Activated T-helper 17 cell treated with anti-CD3 and anti-CD28 coated beads, Interleukin-2, amount 50 U/mL, for 72 hours (primary cell): Measurements from ENCODE around the gene EXD2. TPM values are rescaled to one million over a fixed set of nuclear protein-coding genes. Genes with fewer than 3 reads are reported as not detected.
A peak's percentile ranks its signal among the peaks of the same experiment; 100 is the strongest.
"Not testable (repeated sequence)": the region's sequence is repeated elsewhere in the genome, so short reads cannot be mapped to it uniquely, and the experiment has no call there.

Source experiments
- ATAC-seq: fragments of 150-1000 bp; cut with Tn5 transposase; replicated peaks from 2 replicates; pipeline ENCODE4 v1.10.0; 2021; ENCODE audit warnings: mild to moderate bottlenecking, moderate library complexity
- H3K27ac Mint-ChIP-seq: one replicate; pipeline ENCODE4 v1.8.0; 2022; ENCODE audit warnings: mixed read lengths
- H3K27me3 Mint-ChIP-seq: one replicate; pipeline ENCODE4 v1.8.0; 2022; ENCODE audit warnings: mixed read lengths
- H3K36me3 Mint-ChIP-seq: one replicate; pipeline ENCODE4 v1.8.0; 2022; ENCODE audit warnings: low read depth, mild to moderate bottlenecking, mixed read lengths
- H3K4me1 Mint-ChIP-seq: one replicate; pipeline ENCODE4 v1.8.0; 2022; ENCODE audit warnings: mixed read lengths
- H3K4me3 Mint-ChIP-seq: one replicate; pipeline ENCODE4 v1.8.0; 2022; ENCODE audit warnings: mild to moderate bottlenecking, mixed read lengths
- H3K9me3 Mint-ChIP-seq: one replicate; pipeline ENCODE4 v1.8.0; 2022; ENCODE audit warnings: mixed read lengths
- total RNA-seq, 2 donors: library from RNA; stranded (reverse); gene quantifications; one replicate each; pipeline ENCODE4 v1.2.3, GENCODE V29; 2022

EXD2 gene
- total RNA-seq, 2 donors from 2014 or later, result 9.2 to 11.8 TPM

DNA sequence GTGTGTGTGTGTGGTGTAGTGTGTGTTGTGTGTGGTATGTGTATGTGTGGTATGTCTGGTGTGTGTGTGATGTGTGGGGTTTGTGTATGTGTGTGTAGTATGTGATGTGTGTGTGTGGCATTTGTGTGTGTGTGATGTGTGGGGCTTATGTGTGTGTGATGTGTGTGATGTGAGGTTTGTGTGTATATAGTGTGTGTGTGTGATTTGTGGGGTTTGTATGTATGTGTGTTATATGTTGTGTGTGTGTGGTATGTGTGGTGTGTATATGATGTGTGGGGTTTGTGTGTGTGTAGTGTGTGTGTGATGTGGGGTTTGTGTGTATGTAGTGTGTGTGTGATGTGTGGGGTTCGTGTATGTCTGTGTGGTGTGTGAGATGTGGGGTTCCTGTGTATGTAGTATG, 78.1 kb downstream of the EXD2 start:
- H3K4me3 Mint-ChIP-seq, result no peak overlapping the region
- H3K4me1 Mint-ChIP-seq, result no peaks in the 10 kb centered on the region
- no peaks in the 10 kb centered on the region for H3K36me3 Mint-ChIP-seq
- ATAC-seq, result no peak
- peaks cover 14% of the 10 kb centered on the region for H3K27me3 Mint-ChIP-seq
- no peak overlapping the region for H3K27ac Mint-ChIP-seq
- no peaks in the 10 kb centered on the region for H3K9me3 Mint-ChIP-seq

GRCh38 chr14:69270097-69270496, 78.8 kb downstream of the EXD2 start:
- Mint-ChIP-seq H3K27ac (no peak overlapping the region), H3K27me3 (peaks cover 18% of the 10 kb centered on the region), H3K36me3 (no peaks in the 10 kb centered on the region), H3K4me3 (no peak overlapping the region), H3K4me1 (no peaks in the 10 kb centered on the region), H3K9me3 (no peaks in the 10 kb centered on the region)
- ATAC-seq, result no peak

GRCh38 chr14:69270795-69271708, 79.8 kb downstream of the EXD2 start:
- Mint-ChIP-seq H3K27me3 (peaks cover 12% of the 10 kb centered on the region), H3K36me3 (no peaks in the 10 kb centered on the region), H3K4me1 (no peaks in the 10 kb centered on the region), H3K9me3 (no peaks in the 10 kb centered on the region), H3K27ac (no peak overlapping the region), H3K4me3 (no peak overlapping the region)
- no peak for ATAC-seq

GRCh38 chr14:69274321-69274720, 83.0 kb downstream of the EXD2 start:
- Mint-ChIP-seq H3K27ac (no peak overlapping the region), H3K27me3 (peaks cover 8% of the 10 kb centered on the region), H3K9me3 (no peaks in the 10 kb centered on the region), H3K4me1 (no peaks in the 10 kb centered on the region), H3K4me3 (no peak overlapping the region), H3K36me3 (no peaks in the 10 kb centered on the region)
- no peak for ATAC-seq

DNA sequence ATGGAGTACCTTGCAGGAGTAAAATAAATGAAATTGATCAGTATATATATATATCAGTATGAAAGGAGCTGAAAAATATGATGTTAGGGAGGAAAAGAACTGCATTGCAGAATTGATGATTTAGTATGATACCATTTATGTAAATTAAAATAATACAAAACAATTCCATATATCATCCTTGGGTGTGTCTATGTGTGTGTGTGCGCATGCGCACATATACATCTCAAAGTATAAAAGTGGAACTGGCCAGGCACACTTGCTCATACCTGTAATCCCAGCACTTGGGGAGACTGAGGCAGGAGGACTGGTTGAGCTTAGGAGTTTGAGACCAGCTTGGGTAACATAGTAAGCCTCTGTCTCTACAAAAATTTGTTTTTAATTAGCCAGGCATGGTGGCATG, 84.0 kb downstream of the EXD2 start:
- no peak for ATAC-seq
- H3K36me3 Mint-ChIP-seq, result no peaks in the 10 kb centered on the region
- no peaks in the 10 kb centered on the region for H3K9me3 Mint-ChIP-seq
- H3K27ac Mint-ChIP-seq, result no peak overlapping the region
- H3K27me3 Mint-ChIP-seq, result peaks cover 11% of the 10 kb centered on the region
- H3K4me3 Mint-ChIP-seq, result no peak overlapping the region
- H3K4me1 Mint-ChIP-seq, result no peaks in the 10 kb centered on the region

DNA sequence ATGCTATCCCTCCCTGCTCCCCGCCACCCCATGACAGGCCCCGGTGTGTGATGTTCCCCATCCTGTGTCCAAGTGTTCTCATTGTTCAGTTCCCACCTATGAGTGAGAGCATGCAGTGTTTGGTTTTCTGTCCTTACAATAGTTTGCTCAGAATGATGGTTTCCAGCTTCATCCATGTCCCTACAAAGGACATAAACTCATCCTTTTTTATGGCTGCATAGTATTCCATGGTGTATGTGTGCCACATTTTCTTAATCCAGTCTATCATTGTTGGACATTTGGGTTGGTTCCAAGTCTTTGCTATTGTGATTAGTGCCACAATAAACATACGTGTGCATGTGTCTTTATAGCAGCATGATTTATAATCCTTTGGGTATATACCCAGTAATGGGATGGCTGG, 86.1 kb downstream of the EXD2 start:
- H3K4me3 Mint-ChIP-seq, ATAC-seq, H3K36me3 Mint-ChIP-seq, H3K4me1 Mint-ChIP-seq, H3K9me3 Mint-ChIP-seq, H3K27ac Mint-ChIP-seq: not testable (repeated sequence)
- H3K27me3 Mint-ChIP-seq, result peaks cover 11% of the 10 kb centered on the region

DNA sequence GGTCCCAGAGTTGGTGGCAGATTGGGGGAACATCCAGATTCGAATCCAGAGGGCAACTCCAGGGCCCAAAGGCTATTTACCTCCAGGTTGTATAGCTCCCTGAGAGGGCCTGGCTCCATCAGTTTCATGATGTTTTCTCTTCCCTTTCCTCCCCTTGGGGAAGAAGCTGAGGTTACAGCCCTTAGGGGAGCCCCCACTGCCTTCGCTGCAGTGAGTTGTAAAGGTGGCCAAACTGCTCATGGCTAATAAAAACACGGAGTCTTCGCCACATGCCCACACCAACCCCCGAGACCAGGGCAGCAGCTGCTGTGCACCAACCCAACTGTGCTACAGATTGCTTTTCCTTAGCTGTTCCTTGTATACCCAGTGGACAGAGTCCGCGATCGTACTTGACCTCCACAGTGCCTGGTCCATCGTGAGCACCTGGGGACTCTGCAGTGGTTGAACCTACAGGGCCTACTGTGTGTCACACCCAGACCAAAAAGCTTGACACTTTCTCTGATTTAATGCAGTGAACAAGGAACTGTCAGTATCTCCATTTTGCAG, 89.5 kb downstream of the EXD2 start:
- no peak overlapping the region for H3K4me3 Mint-ChIP-seq
- H3K9me3 Mint-ChIP-seq, result no peaks in the 10 kb centered on the region

GRCh38 chr14:69281450-69282169, 90.3 kb downstream of the EXD2 start:
- Mint-ChIP-seq H3K27me3 (peaks cover 6% of the 10 kb centered on the region), H3K36me3 (no peaks in the 10 kb centered on the region), H3K27ac (no peak overlapping the region), H3K4me3 (no peak overlapping the region), H3K4me1 (no peaks in the 10 kb centered on the region), H3K9me3 (no peaks in the 10 kb centered on the region)
- peak; percentile 31 for ATAC-seq

More for the DNA sequence above, 89.5 kb downstream of the EXD2 start:
- ATAC-seq, result no peak
- H3K27me3 Mint-ChIP-seq, result peaks cover 4% of the 10 kb centered on the region
- H3K4me1 Mint-ChIP-seq, result no peaks in the 10 kb centered on the region
- H3K36me3 Mint-ChIP-seq, result no peaks in the 10 kb centered on the region
- H3K27ac Mint-ChIP-seq, result no peak overlapping the region

GRCh38 chr14:69282448-69282847, 91.2 kb downstream of the EXD2 start:
- no peaks in the 10 kb centered on the region for H3K4me1 Mint-ChIP-seq
- ATAC-seq, result no peak
- no peak overlapping the region for H3K27ac Mint-ChIP-seq
- H3K36me3 Mint-ChIP-seq, result no peaks in the 10 kb centered on the region
- no peak overlapping the region for H3K4me3 Mint-ChIP-seq
- H3K9me3 Mint-ChIP-seq, result no peaks in the 10 kb centered on the region
- H3K27me3 Mint-ChIP-seq, result peaks cover 6% of the 10 kb centered on the region

GRCh38 chr14:69284170-69284569, 92.9 kb downstream of the EXD2 start:
- no peak for ATAC-seq
- H3K27me3 Mint-ChIP-seq, result peaks cover 6% of the 10 kb centered on the region
- no peak overlapping the region for H3K27ac Mint-ChIP-seq
- no peaks in the 10 kb centered on the region for H3K36me3 Mint-ChIP-seq
- no peak overlapping the region for H3K4me3 Mint-ChIP-seq
- no peaks in the 10 kb centered on the region for H3K9me3 Mint-ChIP-seq
- no peaks in the 10 kb centered on the region for H3K4me1 Mint-ChIP-seq

DNA sequence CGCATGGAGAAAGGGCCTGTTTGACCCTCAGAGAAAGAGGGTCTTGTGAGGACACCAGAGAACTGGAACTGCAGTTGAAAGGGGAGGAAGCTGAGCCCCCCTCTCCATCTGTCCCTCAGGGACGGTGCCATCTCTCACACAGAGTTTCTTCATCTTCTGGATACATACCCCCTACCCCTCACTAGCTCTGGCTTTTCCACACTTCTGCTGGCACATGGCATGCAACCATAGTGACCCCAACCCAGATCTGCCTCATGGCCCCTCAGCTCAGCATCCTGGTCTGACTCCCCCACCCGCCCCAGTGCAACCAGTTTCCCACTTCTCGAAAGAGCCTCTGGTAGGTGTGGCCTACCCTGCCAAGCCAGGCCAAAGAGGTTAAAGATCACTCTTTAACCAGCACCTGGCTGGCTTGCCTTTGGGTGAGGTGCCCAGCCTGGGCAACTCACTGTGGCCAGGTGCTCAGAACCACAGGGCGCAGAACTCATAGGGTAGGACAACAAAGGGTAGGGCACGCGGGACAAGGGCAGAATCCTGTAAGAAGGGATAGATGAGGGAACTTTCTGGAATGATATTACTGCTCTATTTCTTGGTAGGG, 94.5 kb downstream of the EXD2 start:
- H3K4me3 Mint-ChIP-seq, result no peak overlapping the region
- no peak for ATAC-seq
- H3K27ac Mint-ChIP-seq, result no peak overlapping the region
- H3K36me3 Mint-ChIP-seq, result no peaks in the 10 kb centered on the region
- peaks cover 3% of the 10 kb centered on the region for H3K27me3 Mint-ChIP-seq
- H3K9me3 Mint-ChIP-seq, result no peaks in the 10 kb centered on the region
- H3K4me1 Mint-ChIP-seq, result no peaks in the 10 kb centered on the region

DNA sequence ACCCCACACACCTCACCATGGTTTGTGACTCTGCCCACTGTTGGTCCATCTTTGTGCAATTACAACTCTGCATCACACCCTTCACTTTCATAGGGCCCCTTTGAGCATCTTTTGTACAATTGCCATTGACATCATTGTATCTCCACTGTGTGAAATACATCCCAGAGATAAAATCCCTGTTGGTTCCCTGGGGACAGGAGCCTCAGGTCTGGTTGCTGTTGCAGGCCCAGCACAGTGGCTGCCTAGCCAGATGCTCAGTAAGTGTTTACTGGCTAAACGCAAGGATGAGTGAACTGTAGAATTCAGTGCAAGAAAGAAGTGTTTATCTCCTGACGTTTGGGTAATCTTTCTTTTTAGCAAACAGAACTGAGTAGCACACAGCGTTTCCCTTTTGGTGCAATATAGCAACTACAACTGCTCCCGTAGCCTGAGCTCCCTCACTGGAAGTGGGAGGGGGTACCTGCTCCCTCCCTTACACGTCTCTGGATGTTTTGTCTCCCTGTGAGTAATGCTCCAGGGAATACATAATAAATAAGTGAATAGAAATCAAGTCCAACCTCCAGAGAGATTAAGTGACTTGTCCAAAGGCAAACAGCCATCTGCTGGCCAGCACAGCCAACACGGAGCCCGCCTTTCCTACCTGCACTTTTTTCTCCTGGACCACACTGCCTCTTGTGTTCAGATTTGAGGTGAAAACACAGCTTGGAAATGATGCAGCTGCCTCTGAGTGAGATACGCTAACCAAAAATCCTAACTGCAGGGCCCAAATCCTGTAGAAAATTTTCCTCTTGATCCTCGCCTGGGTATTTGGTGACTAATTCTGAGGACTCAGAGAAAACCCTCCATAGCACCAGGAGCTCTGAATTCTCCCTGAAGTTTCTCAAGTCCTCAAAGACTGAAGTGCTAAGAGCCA, 96.1 kb downstream of the EXD2 start:
- Mint-ChIP-seq H3K4me1 (no peaks in the 10 kb centered on the region), H3K9me3 (no peaks in the 10 kb centered on the region), H3K27me3 (peaks cover 3% of the 10 kb centered on the region), H3K36me3 (no peaks in the 10 kb centered on the region), H3K27ac (no peak overlapping the region), H3K4me3 (no peak overlapping the region)
- no peak for ATAC-seq

GRCh38 chr14:69288011-69288771, 96.9 kb downstream of the EXD2 start:
- Mint-ChIP-seq H3K27ac (no peak overlapping the region), H3K27me3 (peaks cover 3% of the 10 kb centered on the region), H3K4me3 (no peak overlapping the region), H3K36me3 (no peaks in the 10 kb centered on the region), H3K4me1 (no peaks in the 10 kb centered on the region), H3K9me3 (no peaks in the 10 kb centered on the region)
- ATAC-seq, result no peak
